ACC112 (cell line): ENCODE data around the gene SUPT4H1.

Source experiments
- H2AFZ ChIP-seq: fragments of 200-600 bp; sonication (generic); one replicate; pipeline ENCODE4 v1.6.0; 2017; ENCODE audit warnings: antibody characterized with exemption, low read length; ENCODE audit not compliant: unreplicated experiment
- H3K27ac ChIP-seq: fragments of 200-600 bp; sonication (generic); 2 replicates; pipeline ENCODE4 v1.5.1; 2014; ENCODE audit warnings: low read depth, mild to moderate bottlenecking, antibody characterized with exemption, low read length, moderate library complexity
- H3K27me3 ChIP-seq: fragments of 200-600 bp; sonication (generic); 2 replicates; pipeline ENCODE4 v1.6.1; 2014; ENCODE audit warnings: mild to moderate bottlenecking, antibody characterized with exemption, low read length, moderate library complexity, mixed read lengths; ENCODE audit not compliant: insufficient read depth
- H3K36me3 ChIP-seq: fragments of 200-600 bp; sonication (generic); 2 replicates; pipeline ENCODE4 v1.6.1; 2016; ENCODE audit warnings: mild to moderate bottlenecking, antibody characterized with exemption, low read length, moderate library complexity, mixed read lengths; ENCODE audit not compliant: insufficient read depth
- H3K4me1 ChIP-seq: fragments of 200-600 bp; sonication (generic); one replicate; pipeline ENCODE4 v1.6.1; 2016; ENCODE audit warnings: low read length, mixed read lengths; ENCODE audit not compliant: insufficient read depth, unreplicated experiment, control insufficient read depth
- H3K4me3 ChIP-seq: fragments of 200-600 bp; sonication (generic); 2 replicates; pipeline ENCODE4 v1.5.1; 2014; ENCODE audit warnings: mild to moderate bottlenecking, low read depth, low read length
- H3K79me2 ChIP-seq: fragments of 200-600 bp; sonication (generic); one replicate; pipeline ENCODE4 v1.6.0; 2016; ENCODE audit warnings: low read length; ENCODE audit not compliant: control insufficient read depth, unreplicated experiment, insufficient read depth

The SUPT4H1 gene

DNA sequence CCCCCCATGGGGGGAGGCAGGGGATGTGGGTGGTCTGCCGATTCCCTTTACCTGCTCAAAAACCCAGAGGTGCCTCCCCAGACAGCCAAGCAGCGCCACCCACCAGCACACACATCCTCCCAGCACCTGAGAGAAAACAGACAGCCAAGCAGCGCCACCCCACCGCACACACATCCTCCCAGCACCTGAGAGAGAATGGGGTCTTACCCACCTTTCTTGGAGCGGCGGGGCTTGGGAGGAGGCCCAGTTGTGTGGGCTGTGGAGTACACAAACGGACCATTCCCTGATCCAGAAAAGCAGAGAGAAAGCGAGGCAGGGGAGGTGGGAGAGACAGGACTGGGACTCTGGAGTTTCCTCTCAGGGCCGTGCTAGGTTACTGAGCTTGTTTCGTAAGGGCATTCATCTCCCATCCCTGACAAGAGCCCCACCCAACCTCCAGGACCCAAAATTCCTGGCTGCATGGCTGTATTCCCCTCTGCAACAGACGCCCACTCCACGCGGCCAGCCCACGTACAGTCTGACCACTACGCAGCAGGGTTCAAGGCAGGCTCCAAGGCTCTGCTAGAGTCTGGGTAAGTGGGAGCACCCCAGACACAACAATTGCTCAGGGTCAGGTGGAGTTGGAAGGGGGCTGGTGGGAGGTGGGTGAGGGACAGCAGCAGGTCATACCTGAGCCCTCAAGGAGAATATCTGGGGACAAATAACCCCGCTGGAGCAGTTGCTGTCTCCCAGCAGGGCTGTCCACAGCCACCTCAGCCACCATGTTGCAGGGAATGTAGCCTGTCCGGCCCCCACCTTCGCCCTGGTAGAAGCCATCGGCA, 45.7 kb downstream of the SUPT4H1 start:
- Histone ChIP-seq H3K4me3 (no peak overlapping the region), H3K27ac (no peak overlapping the region), H3K36me3 (no peaks in the 10 kb centered on the region), H3K4me1 (no peaks in the 10 kb centered on the region), H2AFZ (no peak overlapping the region), H3K27me3 (peaks cover 46% of the 10 kb centered on the region), H3K79me2 (no peaks in the 10 kb centered on the region)

DNA sequence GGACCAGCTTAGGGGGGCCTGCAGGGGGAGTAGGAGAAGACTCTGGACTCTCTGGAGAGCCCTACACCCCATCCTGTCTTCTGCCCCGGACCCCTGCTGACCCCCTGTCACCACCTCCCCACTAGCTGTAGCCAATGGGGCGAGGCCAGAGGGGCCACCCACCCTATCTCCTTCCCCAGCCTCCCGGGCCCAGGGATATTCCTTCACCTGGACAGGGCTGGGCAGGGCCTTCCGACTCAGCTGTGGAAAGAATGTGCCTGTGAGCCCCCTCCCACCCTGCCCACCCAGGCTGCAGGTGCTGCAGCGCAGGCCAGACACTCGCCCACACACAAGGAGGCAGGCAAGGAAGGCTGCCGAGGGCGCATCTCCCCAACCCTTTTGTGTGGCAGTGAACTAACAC, 46.4 kb downstream of the SUPT4H1 start:
- Histone ChIP-seq H3K27me3 (peaks cover 53% of the 10 kb centered on the region), H3K4me1 (no peaks in the 10 kb centered on the region), H3K4me3 (no peak overlapping the region), H3K36me3 (no peaks in the 10 kb centered on the region), H3K27ac (no peak overlapping the region), H3K79me2 (no peaks in the 10 kb centered on the region), H2AFZ (no peak overlapping the region)

DNA sequence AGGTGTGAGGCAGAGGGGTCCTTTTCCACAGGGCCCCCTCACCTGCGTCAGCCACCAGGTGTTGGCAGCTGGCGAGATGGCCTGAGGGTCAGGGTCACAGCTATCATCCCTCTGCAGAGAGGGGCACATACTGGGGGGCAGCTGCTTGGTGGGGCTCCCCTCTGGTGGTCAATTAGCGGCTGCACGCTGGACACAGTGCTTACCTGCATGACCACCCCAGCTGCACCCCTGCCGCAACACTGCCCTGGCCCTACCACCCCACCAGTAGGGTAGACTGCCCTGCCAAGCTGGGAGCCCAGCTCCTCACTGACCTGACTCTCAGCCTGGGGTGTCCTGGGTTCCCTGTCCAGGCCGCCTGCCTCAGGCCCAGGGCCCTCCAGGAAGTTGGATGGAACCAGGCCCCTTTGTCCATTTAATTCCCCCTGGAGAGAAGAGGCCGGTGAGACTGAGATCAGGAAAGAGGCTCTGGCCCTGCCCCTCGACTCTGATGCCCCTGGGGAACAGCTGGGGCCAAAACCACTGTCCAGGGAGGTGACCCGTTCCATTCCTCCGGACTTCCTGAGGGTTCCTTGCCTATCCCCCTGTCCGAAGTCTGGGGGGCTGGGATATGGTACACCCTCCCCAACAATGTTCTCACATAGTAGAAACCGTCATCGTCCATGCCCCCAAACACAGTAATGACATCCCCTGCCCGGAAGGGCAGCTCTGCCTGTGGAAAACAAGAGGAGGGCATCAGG, 47.1 kb downstream of the SUPT4H1 start:
- no peak overlapping the region for H2AFZ ChIP-seq

DNA sequence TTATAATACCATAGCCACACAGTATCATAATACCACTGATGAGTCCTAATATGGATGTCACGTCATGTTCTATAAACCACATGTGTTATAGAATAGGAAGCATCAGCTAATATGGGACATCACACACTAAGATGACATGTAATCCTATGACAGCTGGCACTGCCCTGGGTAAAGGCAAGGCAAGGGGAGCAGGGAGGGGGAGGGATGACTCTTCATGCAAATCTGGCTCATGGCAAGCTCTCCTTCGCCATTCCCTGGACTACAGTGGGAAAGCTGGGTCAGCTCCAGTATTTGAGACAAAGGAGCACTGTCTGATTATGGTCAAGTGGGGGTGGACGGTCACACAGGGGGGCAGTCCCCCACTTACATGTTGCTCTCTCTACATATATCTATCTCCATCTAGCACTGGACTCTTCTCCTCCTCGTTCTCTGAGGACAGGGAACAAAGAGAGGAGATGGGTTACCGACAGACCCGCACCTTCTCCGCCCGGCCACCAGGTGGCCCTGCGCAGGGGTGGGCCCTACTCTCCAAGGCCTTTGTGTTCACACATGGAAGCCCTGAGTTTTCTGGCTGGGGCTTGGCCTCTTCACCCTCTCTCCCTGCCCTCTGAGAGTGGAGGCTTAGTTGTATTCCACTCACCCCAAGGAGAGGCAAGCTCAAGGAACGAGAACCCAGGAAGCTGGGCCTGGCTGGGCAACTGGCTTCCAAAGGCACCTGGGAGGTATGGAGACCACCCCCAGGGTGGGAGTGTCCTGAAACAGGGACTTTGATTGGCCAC, 47.8 kb downstream of the SUPT4H1 start:
- H3K36me3 ChIP-seq, result no peaks in the 10 kb centered on the region
- no peaks in the 10 kb centered on the region for H3K4me1 ChIP-seq
- no peak overlapping the region for H3K4me3 ChIP-seq
- peaks cover 68% of the 10 kb centered on the region for H3K27me3 ChIP-seq
- H3K27ac ChIP-seq, result no peak overlapping the region
- H3K79me2 ChIP-seq, result no peaks in the 10 kb centered on the region
- H2AFZ ChIP-seq, result no peak overlapping the region

More for the DNA sequence above, 47.1 kb downstream of the SUPT4H1 start:
- Histone ChIP-seq H3K27ac (no peak overlapping the region), H3K36me3 (no peaks in the 10 kb centered on the region), H3K27me3 (peaks cover 60% of the 10 kb centered on the region), H3K4me1 (no peaks in the 10 kb centered on the region), H3K4me3 (no peak overlapping the region), H3K79me2 (no peaks in the 10 kb centered on the region)

DNA sequence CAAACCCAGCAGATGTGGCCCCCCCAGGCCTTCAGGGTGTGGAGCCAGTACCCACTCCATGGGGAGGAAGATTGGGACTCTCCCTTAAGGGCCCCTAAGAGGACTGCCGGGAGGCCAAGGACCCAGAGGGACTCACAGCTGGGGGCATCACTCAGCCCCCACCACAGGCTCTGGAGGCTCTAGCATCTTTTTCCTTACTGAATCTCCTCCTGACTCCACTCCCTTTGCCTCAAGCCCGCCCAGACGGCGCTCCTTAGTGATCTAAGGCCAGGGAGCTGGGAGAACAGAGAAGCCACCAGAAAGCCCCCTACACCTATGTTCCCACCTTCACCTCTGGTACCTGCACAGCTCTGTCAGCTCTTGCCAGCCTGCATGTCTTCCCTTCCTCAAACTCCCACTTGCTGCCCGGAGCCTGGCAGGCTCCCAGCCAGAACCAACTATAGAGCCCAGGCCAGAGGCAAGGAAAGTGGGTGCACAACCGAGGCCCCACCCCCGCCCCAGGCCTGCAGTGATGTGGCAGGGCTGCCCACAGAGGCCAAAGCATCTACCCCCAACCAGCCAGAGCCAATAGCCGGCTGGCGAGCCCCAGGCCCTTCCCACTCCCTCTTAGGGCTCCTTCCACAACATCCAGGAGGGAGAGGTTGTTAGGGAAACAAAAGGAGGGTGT, 48.9 kb downstream of the SUPT4H1 start:
- H3K4me1 ChIP-seq, result no peaks in the 10 kb centered on the region
- no peak overlapping the region for H3K4me3 ChIP-seq
- H3K27me3 ChIP-seq, result peaks cover 72% of the 10 kb centered on the region
- no peak overlapping the region for H3K27ac ChIP-seq
- no peak overlapping the region for H2AFZ ChIP-seq
- H3K79me2 ChIP-seq, result no peaks in the 10 kb centered on the region
- no peaks in the 10 kb centered on the region for H3K36me3 ChIP-seq

- H3K36me3 ChIP-seq, result no peaks in the 10 kb centered on the region
- H3K4me1 ChIP-seq, result no peaks in the 10 kb centered on the region
- no peaks in the 10 kb centered on the region for H3K79me2 ChIP-seq
- H3K4me3 ChIP-seq, result no peak overlapping the region
- H2AFZ ChIP-seq, result no peak overlapping the region
- peaks cover 71% of the 10 kb centered on the region for H3K27me3 ChIP-seq
- H3K27ac ChIP-seq, result no peak overlapping the region
These were observed 49.7 kb downstream of the SUPT4H1 start for GRCh38 chr17:58302171-58302918.

DNA sequence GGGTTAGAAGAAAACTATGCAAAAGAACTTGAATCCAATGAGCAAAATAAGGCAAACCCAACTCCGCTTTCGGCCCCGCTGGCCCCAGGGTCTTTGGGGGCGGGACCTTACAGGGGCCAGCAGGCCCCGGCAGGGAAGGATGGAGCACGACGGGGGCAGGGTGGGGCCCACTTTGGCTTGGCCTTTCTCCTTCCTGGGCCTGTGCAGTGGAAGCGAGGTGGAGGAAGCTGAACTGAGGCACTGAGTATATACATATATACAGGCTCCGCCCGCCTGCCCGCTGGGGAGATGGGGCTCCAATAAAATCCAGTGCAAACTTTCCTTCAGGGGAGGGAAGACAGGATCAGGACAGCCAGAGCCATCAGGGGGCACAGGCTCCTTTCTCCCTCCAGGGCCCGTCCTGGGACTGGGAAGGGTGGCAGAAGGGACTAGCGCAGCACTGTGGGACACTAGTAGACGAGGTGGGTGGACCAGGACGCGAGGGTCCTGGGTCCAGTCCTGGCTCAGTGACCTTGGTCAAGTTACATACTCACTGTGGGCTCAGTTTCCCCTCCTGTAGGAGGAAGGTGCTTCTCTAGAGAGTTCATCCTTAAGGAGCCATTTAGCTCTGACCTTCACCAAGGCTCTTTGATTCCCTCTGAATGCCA, 50.4 kb downstream of the SUPT4H1 start:
- H3K4me1 ChIP-seq, result no peaks in the 10 kb centered on the region
- no peak overlapping the region for H3K4me3 ChIP-seq
- peaks cover 69% of the 10 kb centered on the region for H3K27me3 ChIP-seq
- no peaks in the 10 kb centered on the region for H3K36me3 ChIP-seq
- H3K27ac ChIP-seq, result no peak overlapping the region
- no peak overlapping the region for H2AFZ ChIP-seq
- H3K79me2 ChIP-seq, result no peaks in the 10 kb centered on the region

DNA sequence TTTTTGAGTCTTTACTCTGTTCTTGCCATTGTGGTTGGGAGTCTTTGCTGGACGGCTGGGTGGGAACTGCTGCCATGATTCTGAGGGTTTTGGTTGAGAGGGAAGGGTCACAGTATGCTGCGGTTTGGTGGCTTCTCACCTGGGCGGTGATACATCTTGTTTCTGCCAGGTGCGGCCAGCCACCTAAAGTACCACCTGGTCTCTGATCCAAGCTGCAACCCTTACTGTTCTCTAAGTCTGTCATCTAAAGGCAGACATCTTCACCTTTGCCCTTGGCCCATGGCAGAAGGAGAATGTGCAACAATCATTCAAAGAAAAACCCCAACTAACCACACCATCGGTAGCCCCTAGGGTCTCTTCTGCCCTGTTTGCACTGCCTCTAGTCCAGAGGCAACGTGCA, 51.7 kb downstream of the SUPT4H1 start:
- no peak overlapping the region for H3K27ac ChIP-seq
- H3K36me3 ChIP-seq, result no peaks in the 10 kb centered on the region
- peaks cover 77% of the 10 kb centered on the region for H3K27me3 ChIP-seq
- H3K4me1 ChIP-seq, result no peaks in the 10 kb centered on the region
- H2AFZ ChIP-seq, result no peak overlapping the region
- no peaks in the 10 kb centered on the region for H3K79me2 ChIP-seq
- H3K4me3 ChIP-seq, result no peak overlapping the region
